K562 (cell line): ENCODE measurements around the gene PLCD4. TPM values are rescaled to one million over a fixed set of nuclear protein-coding genes. Genes with fewer than 3 reads are reported as not detected.

Source experiments
- HMGXB4 ChIP-seq: sonication (generic); formaldehyde crosslinking; IDR thresholded peaks from 2 replicates; pipeline ENCODE4 v1.8.1; 2023; ENCODE audit warnings: mild to moderate bottlenecking, missing genetic modification reagents
- JUN ChIP-seq, 2 experiments: sonication (generic) in 1 of 2; formaldehyde crosslinking in 1 of 2; IDR thresholded peaks; 2 replicates each; pipeline versions ENCODE4 v1.6.1 to v1.8.0; 2012 to 2022; ENCODE audit warnings: borderline replicate concordance in 2 of 2, mild to moderate bottlenecking in 2 of 2, improper control_type of control experiment in 1 of 2, low read depth in 1 of 2, low read length in 1 of 2, missing genetic modification reagents in 1 of 2
- MGA ChIP-seq: fragments of 450-650 bp; IDR thresholded peaks from 2 replicates; pipeline ENCODE4 v1.6.1; 2016; ENCODE audit warnings: mild to moderate bottlenecking, moderate library complexity
- NR1H2 ChIP-seq: sonication (generic); formaldehyde crosslinking; IDR thresholded peaks from 2 replicates; pipeline ENCODE4 v1.4.0; 2020; ENCODE audit warnings: mild to moderate bottlenecking, missing genetic modification reagents
- PCBP2 ChIP-seq: fragments of 200-400 bp; formaldehyde crosslinking; IDR thresholded peaks from 2 replicates; pipeline ENCODE4 v1.6.1; 2018; ENCODE audit warnings: low read length, low read depth, mild to moderate bottlenecking, moderate library complexity; ENCODE audit not compliant: poor library complexity, severe bottlenecking
- YY1 ChIP-seq, 3 experiments: IDR thresholded peaks; 2 replicates each; pipeline ENCODE4 v1.6.1; 2011; ENCODE audit warnings: low read length in 2 of 3, mild to moderate bottlenecking in 2 of 3, moderate library complexity in 2 of 3, borderline replicate concordance in 1 of 3, control low read depth in 1 of 3, low read depth in 1 of 3; ENCODE audit not compliant: insufficient read depth in 3 of 3, insufficient replicate concordance in 2 of 3, control insufficient read depth in 1 of 3, insufficient read length in 1 of 3; ENCODE audit errors: extremely low read depth in 1 of 3
- ZNF124 ChIP-seq: sonication (generic); formaldehyde crosslinking; IDR thresholded peaks from 2 replicates; pipeline ENCODE4 v1.8.1; 2022; ENCODE audit warnings: missing genetic modification reagents
- ZNF589 ChIP-seq: fragments of 200-800 bp; sonication (Bioruptor generic); IDR thresholded peaks from 2 replicates; pipeline ENCODE4 v1.6.1; 2016; ENCODE audit warnings: low read depth, missing genetic modification characterization, missing compliant biosample characterization
- polyA plus RNA-seq, 8 experiments: library from polyadenylated mRNA; depleted of rRNA in 4 of 8; stranded (reverse) in 5 of 8; unstranded in 3 of 8; fragments of >200 nt; fragmentation: Nextera tagmentation in 2 of 8; fragmentation: Illumina TruSeq in 1 of 8; extraction: Ambion mirVana in 2 of 8; extraction: Trizol in 1 of 8; gene quantifications; 2 replicates each; pipeline versions ENCODE4 v1.2.1 to v1.2.3, GENCODE V29; 2011 to 2014; ENCODE audit warnings: inconsistent platforms in 1 of 8, missing spikeins in 1 of 8
- total RNA-seq, 7 experiments: library from RNA; depleted of rRNA in 6 of 7; stranded (reverse); fragments of >200 nt in 6 of 7; fragmentation: Illumina TruSeq in 2 of 7; extraction: Trizol in 2 of 7; gene quantifications; 2 replicates each; pipeline versions ENCODE4 v1.2.1 to v1.2.3, GENCODE V29; 2011 to 2021; ENCODE audit warnings: low replicate concordance in 1 of 7
- TF ChIP-seq, protein P1 (sequence below): fragments of 250-450 bp; sonication (Bioruptor Pico); IDR thresholded peaks from 2 replicates; pipeline ENCODE4 v1.8.0; 2021; ENCODE audit warnings: moderate library complexity, mild to moderate bottlenecking, inconsistent platforms

Gene PLCD4
- total and polyA plus RNA-seq, 9 of the 15 experiments (the other 6 are each of a cell fraction or from before 2014, with no cell fraction given): 0.13 to 0.38 TPM; not detected in 7

DNA sequence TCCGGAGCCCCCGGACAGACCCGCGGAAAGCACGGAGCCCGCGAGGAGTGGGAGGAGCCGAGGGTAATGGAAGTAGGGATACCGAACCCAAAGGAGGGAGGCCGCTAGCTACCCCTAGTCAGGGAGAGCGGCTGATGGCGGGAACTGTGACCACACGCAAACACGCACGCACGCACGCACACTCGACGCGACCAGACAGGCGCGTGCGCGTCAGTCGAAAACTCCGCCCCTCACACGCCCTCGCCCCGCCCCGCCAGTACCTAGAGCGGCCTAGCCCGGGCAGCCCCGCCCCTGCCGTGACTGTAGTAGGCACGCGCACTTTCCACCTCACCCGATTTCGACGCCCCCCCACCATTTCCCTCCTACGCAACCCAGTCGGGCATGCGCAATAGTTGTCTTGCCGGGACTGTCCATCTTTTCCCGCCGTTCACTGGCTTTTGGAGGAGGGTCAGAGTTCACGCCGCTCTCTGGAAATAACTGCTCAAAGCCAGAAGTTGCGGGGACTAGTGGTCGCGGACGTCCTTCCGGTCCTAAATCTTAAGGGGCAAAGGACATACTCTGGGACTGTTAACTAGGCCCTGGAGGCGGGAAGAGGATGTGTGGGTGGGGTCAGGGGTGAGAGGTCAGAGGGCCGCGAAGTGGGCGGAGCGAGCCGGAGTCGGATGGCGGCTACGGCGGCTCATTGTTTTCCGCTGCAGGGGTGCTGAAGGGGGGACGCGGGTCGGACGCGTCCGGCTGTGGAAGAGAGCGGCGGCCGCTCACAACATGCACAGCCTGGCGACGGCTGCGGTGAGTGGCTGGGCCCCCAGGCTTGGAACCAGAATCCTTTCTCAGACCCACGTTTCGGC, 39.3 kb upstream of the PLCD4 start, which contains the start of the genes CNOT9 and USP37 (continued):
- TF ChIP-seq YY1 (IDR thresholded peaks at IDR 0.05; ENCODE audit: borderline replicate concordance in 1 of 3, control insufficient read depth in 1 of 3, extremely low read depth in 1 of 3, insufficient read depth in 3 of 3, insufficient read length in 1 of 3, insufficient replicate concordance in 2 of 3, low read depth in 1 of 3, low read length in 2 of 3) (peak in 2 of 3 experiments; percentile 79 to 88), HMGXB4 (CRISPR knock-in tag) (no peak), JUN (IDR thresholded peaks at IDR 0.05; ENCODE audit: borderline replicate concordance, low read depth, low read length) (no peak), JUN (CRISPR knock-in tag; IDR thresholded peaks at IDR 0.05; ENCODE audit: borderline replicate concordance) (no peak), NR1H2 (CRISPR knock-in tag) (0 out of 2 replicates have a peak, but pooled peaks have one; percentile 57), ZNF589 (CRISPR knock-in tag) (no peak), MGA (peak; percentile 99), ZNF124 (no peak), PCBP2 (no peak)
- TF ChIP-seq, protein P1, sequence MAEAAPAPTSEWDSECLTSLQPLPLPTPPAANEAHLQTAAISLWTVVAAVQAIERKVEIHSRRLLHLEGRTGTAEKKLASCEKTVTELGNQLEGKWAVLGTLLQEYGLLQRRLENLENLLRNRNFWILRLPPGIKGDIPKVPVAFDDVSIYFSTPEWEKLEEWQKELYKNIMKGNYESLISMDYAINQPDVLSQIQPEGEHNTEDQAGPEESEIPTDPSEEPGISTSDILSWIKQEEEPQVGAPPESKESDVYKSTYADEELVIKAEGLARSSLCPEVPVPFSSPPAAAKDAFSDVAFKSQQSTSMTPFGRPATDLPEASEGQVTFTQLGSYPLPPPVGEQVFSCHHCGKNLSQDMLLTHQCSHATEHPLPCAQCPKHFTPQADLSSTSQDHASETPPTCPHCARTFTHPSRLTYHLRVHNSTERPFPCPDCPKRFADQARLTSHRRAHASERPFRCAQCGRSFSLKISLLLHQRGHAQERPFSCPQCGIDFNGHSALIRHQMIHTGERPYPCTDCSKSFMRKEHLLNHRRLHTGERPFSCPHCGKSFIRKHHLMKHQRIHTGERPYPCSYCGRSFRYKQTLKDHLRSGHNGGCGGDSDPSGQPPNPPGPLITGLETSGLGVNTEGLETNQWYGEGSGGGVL (CRISPR knock-in tag): no peak
